Endothelial cell of umbilical vein (primary cell): ENCODE measurements around the gene LHFPL5. TPM values are rescaled to one million over a fixed set of nuclear protein-coding genes. Genes with fewer than 3 reads are reported as not detected.

ENCODE experiments used
- BruUV-seq: library from RNA; stranded (reverse); fragments of 400-500 nt; replicated peaks from 2 replicates; lab custom pipeline; 2021; lab: Mats Ljungman, UMichigan
- CTCF ChIA-PET: fragments of 300-600, 350-600 bp; sonication (Branson Sonifier 250); formaldehyde crosslinking; loops from one replicate; lab custom pipeline; 2021; ENCODE audit warnings: antibody characterized with exemption, inconsistent platforms; lab: Charles Lee
- POLR2A ChIA-PET: fragments of 300-600, 350-600 bp; sonication (Branson Sonifier 250); formaldehyde crosslinking; loops from one replicate; lab custom pipeline; 2021; ENCODE audit warnings: antibody characterized with exemption, inconsistent platforms; lab: Charles Lee
- DNase-seq: peaks from one replicate; pipeline ENCODE4 v3.0.0-alpha.2; 2011; ENCODE audit warnings: low read depth, low spot score
- FAIRE-seq: peaks from 2 replicates; lab custom pipeline; 2011; peaks lifted over from hg19 to GRCh38; lab: Jason Lieb, UNC
- H2AFZ ChIP-seq: 2 replicates; pipeline ENCODE4 v1.6.0; 2012; ENCODE audit warnings: low read depth, low read length, control low read depth, inconsistent platforms
- H3K27ac ChIP-seq: 2 replicates; pipeline ENCODE4 v1.5.1; 2011; ENCODE audit warnings: low read depth, mild to moderate bottlenecking, control low read depth, low read length, moderate library complexity; ENCODE audit not compliant: insufficient read depth
- H3K27me3 ChIP-seq, 2 experiments: 2 replicates each; pipeline versions ENCODE4 v1.6.0 to v1.6.1; 2011; ENCODE audit warnings: low read length in 2 of 2, mixed read lengths in 1 of 2; ENCODE audit not compliant: control insufficient read depth in 2 of 2, insufficient read depth in 2 of 2
- H3K36me3 ChIP-seq, 2 experiments: 2 replicates in 1 of 2; 3 replicates in 1 of 2; pipeline ENCODE4 v1.5.1; 2011; ENCODE audit warnings: low read length in 2 of 2, mild to moderate bottlenecking in 1 of 2, moderate library complexity in 1 of 2; ENCODE audit not compliant: control insufficient read depth in 2 of 2, insufficient read depth in 2 of 2; ENCODE audit errors: extremely low read depth in 1 of 2
- H3K4me1 ChIP-seq: 3 replicates; pipeline ENCODE4 v1.5.1; 2011; ENCODE audit warnings: mild to moderate bottlenecking, low read length; ENCODE audit not compliant: control insufficient read depth, insufficient read depth; ENCODE audit errors: extremely low read depth
- H3K4me2 ChIP-seq: 2 replicates; pipeline ENCODE4 v1.6.1; 2011; ENCODE audit warnings: low read length, control low read depth, mixed read lengths; ENCODE audit not compliant: insufficient read depth
- H3K4me3 ChIP-seq, 3 experiments: fragments of 200-600 bp in 1 of 3; sonication (generic), shearing (Covaris generic) in 1 of 3; replicated peaks in 1 of 3; 2 replicates each; pipeline ENCODE4 v1.5.1; 2011 to 2016; ENCODE audit warnings: control low read depth in 3 of 3, low read length in 3 of 3, mild to moderate bottlenecking in 2 of 3, inconsistent platforms in 1 of 3, low read depth in 1 of 3, moderate library complexity in 1 of 3; ENCODE audit not compliant: insufficient read depth in 1 of 3
- H3K79me2 ChIP-seq: 2 replicates; pipeline ENCODE4 v1.6.0; 2012; ENCODE audit warnings: low read length, inconsistent platforms; ENCODE audit not compliant: control insufficient read depth, insufficient read depth
- H3K9ac ChIP-seq: replicated peaks from 2 replicates; pipeline ENCODE3; 2011; ENCODE audit warnings: low read length, control low read depth; ENCODE audit not compliant: insufficient read depth; ENCODE audit errors: extremely low read depth
- H3K9me1 ChIP-seq: replicated peaks from 3 replicates; pipeline ENCODE4 v1.6.0; 2011; ENCODE audit warnings: mild to moderate bottlenecking, low read length; ENCODE audit not compliant: control insufficient read depth, insufficient read depth; ENCODE audit errors: extremely low read depth
- H3K9me3 ChIP-seq: replicated peaks from 2 replicates; pipeline ENCODE4 v1.5.1; 2012; ENCODE audit warnings: low read length, inconsistent platforms; ENCODE audit not compliant: control insufficient read depth, insufficient read depth
- H4K20me1 ChIP-seq: replicated peaks from 2 replicates; pipeline ENCODE3; 2011; ENCODE audit warnings: mild to moderate bottlenecking, low read length; ENCODE audit not compliant: control insufficient read depth, insufficient read depth; ENCODE audit errors: extremely low read depth
- EZH2 ChIP-seq: IDR thresholded peaks from 2 replicates; pipeline ENCODE4 v1.6.1; 2012; ENCODE audit warnings: borderline replicate concordance, low read depth, mild to moderate bottlenecking, moderate library complexity, low read length, inconsistent platforms; ENCODE audit not compliant: severe bottlenecking
- FOS ChIP-seq: IDR thresholded peaks from 2 replicates; pipeline ENCODE4 v1.6.1; 2011; ENCODE audit warnings: mild to moderate bottlenecking, low read length, moderate library complexity, borderline replicate concordance; ENCODE audit not compliant: insufficient read depth
- GATA2 ChIP-seq: IDR thresholded peaks from 2 replicates; pipeline ENCODE4 v1.7.0; 2011; ENCODE audit warnings: low read depth, mild to moderate bottlenecking, moderate library complexity, mixed read lengths, low read length; ENCODE audit not compliant: insufficient read length, insufficient read depth
- JUN ChIP-seq: IDR thresholded peaks from 2 replicates; pipeline ENCODE4 v1.6.1; 2011; ENCODE audit warnings: borderline replicate concordance, low read depth; ENCODE audit not compliant: insufficient read length, insufficient read depth
- MYC ChIP-seq: IDR thresholded peaks from one replicate; pipeline ENCODE4 v1.6.1; 2011; ENCODE audit warnings: mild to moderate bottlenecking, low read depth, low read length
- POLR2A ChIP-seq: IDR thresholded peaks from 2 replicates; pipeline ENCODE4 v1.6.1; 2012; ENCODE audit warnings: low read depth, mild to moderate bottlenecking, control low read depth, low read length
- POLR2AphosphoS5 ChIP-seq: IDR thresholded peaks from 2 replicates; pipeline ENCODE4 v1.6.1; 2012; ENCODE audit warnings: low read depth, mild to moderate bottlenecking, control low read depth, low read length, moderate library complexity; ENCODE audit not compliant: insufficient read depth
- dilution Hi-C: fragments of 300-500 bp; cut with MboI; formaldehyde crosslinking; loops from one replicate; pipeline ENCODE4 v1.15.0; 2019; ENCODE audit warnings: low sequenced_read_pairs; ENCODE audit not compliant: extremely low pct_ligation_motif_present
- intact Hi-C: fragments of 100-400 bp; cut with micrococcal nuclease; formaldehyde crosslinking; loops from one replicate; pipeline ENCODE4 v1.10.0; 2022
- polyA plus RNA-seq, 4 experiments: library from polyadenylated mRNA; depleted of rRNA in 3 of 4; stranded (reverse) in 3 of 4; unstranded in 1 of 4; fragments of >200 nt; gene quantifications; 2 replicates each; pipeline versions ENCODE4 v1.2.1 to v1.2.3, GENCODE V29; 2011 to 2012; ENCODE audit warnings: missing spikeins in 1 of 4
- total RNA-seq: library from RNA; stranded (reverse); gene quantifications from 2 replicates; pipeline ENCODE4 v1.2.3, GENCODE V29; 2021
- TF ChIP-seq, protein P1 (sequence below), 2 donors: IDR thresholded peaks; 1 replicate in 1 of 2; 2 replicates in 1 of 2; pipeline ENCODE4 v1.5.1; 2011; ENCODE audit warnings: low read length in 2 of 2, mild to moderate bottlenecking in 2 of 2, moderate library complexity in 2 of 2, control low read depth in 1 of 2, inconsistent platforms in 1 of 2, low read depth in 1 of 2; ENCODE audit not compliant: insufficient read depth in 1 of 2; ENCODE audit errors: extremely low read depth in 1 of 2
- TF ChIP-seq, protein P2 (sequence below): IDR thresholded peaks from 2 replicates; pipeline ENCODE4 v1.6.1; 2011; ENCODE audit not compliant: insufficient read depth, insufficient read length

The LHFPL5 gene
- total and polyA plus RNA-seq, 2 donors (not counting 3 experiments of a cell fraction or from before 2014, with no cell fraction given) = not detected

DNA sequence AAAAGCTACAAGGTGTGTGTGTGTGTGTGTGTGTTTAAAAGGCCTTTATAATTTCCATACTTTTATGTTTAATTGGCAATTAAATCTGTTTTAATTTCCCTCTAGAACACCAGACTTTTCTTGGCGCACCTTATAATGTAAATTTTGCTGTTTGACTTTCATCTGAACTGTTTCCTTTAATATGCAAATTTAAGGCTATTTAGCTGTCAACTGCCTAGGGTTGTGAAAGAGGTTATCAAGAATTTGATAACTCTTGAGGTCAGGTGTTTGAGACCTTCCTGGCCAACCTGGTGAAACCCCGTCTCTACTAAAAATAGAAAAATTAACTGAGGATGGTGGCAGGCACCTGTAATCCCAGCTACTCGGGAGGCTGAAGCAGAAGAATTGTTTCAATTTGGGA lies 4.0 kb upstream of the LHFPL5 start:
- DNase-seq = no peak
- intact Hi-C loops = no loop called here
- H3K9me3 ChIP-seq = no peaks in the 10 kb centered on the region
- no peak overlapping the region for H3K27ac ChIP-seq
- ChIA-PET POLR2A (no interaction called here), CTCF (interaction anchor here (0.7 to 0.9 kb wide), 2 partner anchors 46 to 298 kb away, joined by 3 read pairs; no protein-coding TSS in a partner anchor)
- no TSS peak for BruUV-seq
- H3K9me1 ChIP-seq = no peaks in the 10 kb centered on the region
- H3K27me3 ChIP-seq = peaks cover 0 to 3% of the 10 kb centered on the region in 2 experiments
- H3K36me3 ChIP-seq = no peaks in the 10 kb centered on the region
- H3K9ac ChIP-seq = no peak overlapping the region
- no peak overlapping the region for H3K4me3 ChIP-seq
- no peaks in the 10 kb centered on the region for H4K20me1 ChIP-seq
- no peaks in the 10 kb centered on the region for H3K4me1 ChIP-seq
- no peak for TF ChIP-seq POLR2AphosphoS5
- TF ChIP-seq, protein P1, sequence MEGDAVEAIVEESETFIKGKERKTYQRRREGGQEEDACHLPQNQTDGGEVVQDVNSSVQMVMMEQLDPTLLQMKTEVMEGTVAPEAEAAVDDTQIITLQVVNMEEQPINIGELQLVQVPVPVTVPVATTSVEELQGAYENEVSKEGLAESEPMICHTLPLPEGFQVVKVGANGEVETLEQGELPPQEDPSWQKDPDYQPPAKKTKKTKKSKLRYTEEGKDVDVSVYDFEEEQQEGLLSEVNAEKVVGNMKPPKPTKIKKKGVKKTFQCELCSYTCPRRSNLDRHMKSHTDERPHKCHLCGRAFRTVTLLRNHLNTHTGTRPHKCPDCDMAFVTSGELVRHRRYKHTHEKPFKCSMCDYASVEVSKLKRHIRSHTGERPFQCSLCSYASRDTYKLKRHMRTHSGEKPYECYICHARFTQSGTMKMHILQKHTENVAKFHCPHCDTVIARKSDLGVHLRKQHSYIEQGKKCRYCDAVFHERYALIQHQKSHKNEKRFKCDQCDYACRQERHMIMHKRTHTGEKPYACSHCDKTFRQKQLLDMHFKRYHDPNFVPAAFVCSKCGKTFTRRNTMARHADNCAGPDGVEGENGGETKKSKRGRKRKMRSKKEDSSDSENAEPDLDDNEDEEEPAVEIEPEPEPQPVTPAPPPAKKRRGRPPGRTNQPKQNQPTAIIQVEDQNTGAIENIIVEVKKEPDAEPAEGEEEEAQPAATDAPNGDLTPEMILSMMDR (IDR thresholded peaks at IDR 0.05; ENCODE audit: extremely low read depth in 1 of 2, insufficient read depth in 1 of 2, low read depth in 1 of 2, low read length in 2 of 2) = no peak
- H3K4me2 ChIP-seq = no peak overlapping the region
- no peak for FAIRE-seq
- no peaks in the 10 kb centered on the region for H3K79me2 ChIP-seq
- no peak overlapping the region for H2AFZ ChIP-seq
- dilution Hi-C loops = no loop called here

GRCh38 chr6:35808688-35809087 lies 3.5 kb downstream of the LHFPL5 start:
- H3K79me2 ChIP-seq = no peaks in the 10 kb centered on the region
- intact Hi-C loops = no loop called here
- BruUV-seq = no TSS peak

More at GRCh38 chr6:35808688-35809087, 3.5 kb downstream of the LHFPL5 start:
- CTCF ChIA-PET = interaction anchor here (0.8 kb wide), 1 partner anchor 315 kb away, joined by 3 read pairs; no protein-coding TSS in a partner anchor
- no peak for FAIRE-seq
- TF ChIP-seq, protein P2, sequence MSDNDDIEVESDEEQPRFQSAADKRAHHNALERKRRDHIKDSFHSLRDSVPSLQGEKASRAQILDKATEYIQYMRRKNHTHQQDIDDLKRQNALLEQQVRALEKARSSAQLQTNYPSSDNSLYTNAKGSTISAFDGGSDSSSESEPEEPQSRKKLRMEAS = no peak
- TF ChIP-seq MYC (no peak), GATA2 (no peak), POLR2AphosphoS5 (no peak), POLR2A (no peak), FOS (no peak), JUN (no peak), EZH2 (no peak)
- TF ChIP-seq, protein P1 (IDR thresholded peaks at IDR 0.05; ENCODE audit: extremely low read depth in 1 of 2, insufficient read depth in 1 of 2, low read depth in 1 of 2, low read length in 2 of 2) = no peak
- DNase-seq = no peak
- POLR2A ChIA-PET = no interaction called here
- Histone ChIP-seq H3K9ac (no peak overlapping the region), H3K4me2 (no peak overlapping the region), H3K4me1 (peaks cover 11% of the 10 kb centered on the region), H3K9me1 (no peaks in the 10 kb centered on the region), H3K27ac (no peak overlapping the region), H3K36me3 (no peaks in the 10 kb centered on the region), H2AFZ (no peak overlapping the region), H3K4me3 (no peak overlapping the region), H3K9me3 (no peaks in the 10 kb centered on the region), H4K20me1 (no peaks in the 10 kb centered on the region), H3K27me3 (peaks cover 0 to 1% of the 10 kb centered on the region in 2 experiments)
- dilution Hi-C loops = no loop called here
